Adrenal gland (tissue), 12 donors: ENCODE results near the gene TENM4. TPM values are rescaled to one million over a fixed set of nuclear protein-coding genes. Genes with fewer than 3 reads are reported as not detected.
A peak's percentile ranks its signal among the peaks of the same experiment; 100 is the strongest.

Experiments
- DNase-seq, 7 donors: peaks; one replicate each; pipeline ENCODE4 v3.0.0-alpha.2; 2019 to 2020
- H3K27ac ChIP-seq, 5 donors: fragments of 200-600 bp; sonication (generic) in 4 of 5; 1 replicate in 3 of 5; 2 replicates in 2 of 5; pipeline versions ENCODE4 v1.5.1 to v1.8.0; 2016 to 2020; ENCODE audit warnings: mild to moderate bottlenecking in 1 of 5
- H3K27me3 ChIP-seq: fragments of 200-600 bp; 2 replicates; pipeline ENCODE4 v1.8.0; 2021
- H3K36me3 ChIP-seq, 2 donors: fragments of 200-600 bp; replicated peaks in 1 of 2; 1 replicate in 1 of 2; 2 replicates in 1 of 2; pipeline versions ENCODE4 v1.5.1 to v1.8.0; 2018 to 2022
- H3K4me1 ChIP-seq, 2 donors: fragments of 200-600 bp; replicated peaks in 1 of 2; 1 replicate in 1 of 2; 2 replicates in 1 of 2; pipeline versions ENCODE4 v1.5.1 to v1.8.0; 2018 to 2021
- H3K4me3 ChIP-seq, 4 donors: fragments of 200-600 bp; sonication (generic) in 3 of 4; one replicate each; pipeline ENCODE4 v1.5.1; 2016 to 2018
- H3K9me3 ChIP-seq, 3 donors: fragments of 200-600 bp; sonication (generic) in 1 of 3; replicated peaks in 1 of 3; 1 replicate in 2 of 3; 2 replicates in 1 of 3; pipeline versions ENCODE4 v1.5.1 to v1.8.0; 2016 to 2021
- CTCF ChIP-seq, 6 experiments: fragments of 450-650 bp in 4 of 6; fragments of 200-600 bp in 2 of 6; sonication (generic) in 1 of 6; IDR thresholded peaks; 1 replicate in 5 of 6; 2 replicates in 1 of 6; pipeline versions ENCODE4 v1.5.1 to v1.8.0; 2016 to 2021; ENCODE audit warnings: antibody characterized with exemption in 6 of 6, mild to moderate bottlenecking in 2 of 6, moderate library complexity in 1 of 6
- POLR2A ChIP-seq, 2 donors: fragments of 450-650 bp; IDR thresholded peaks; one replicate each; pipeline ENCODE4 v1.6.1; 2017; ENCODE audit warnings: antibody characterized with exemption in 2 of 2, mild to moderate bottlenecking in 2 of 2, moderate library complexity in 1 of 2
- WGBS, 4 donors: extraction: QIAGEN DNeasy Blood & Tissue Kit in 2 of 4; methylation state at CpG; one replicate each; pipeline versions ENCODE4 v1.1.5 to v1.1.7; 2013 to 2017; 5-methylcytosine and 5-hydroxymethylcytosine counted together
- intact Hi-C, 2 donors: fragments of 100-400 bp; cut with DNase I; formaldehyde crosslinking; loops; one replicate each; pipeline versions ENCODE4 v1.14.1 to v1.15.0; 2022 to 2023
- polyA plus RNA-seq, 3 donors: library from polyadenylated mRNA; stranded (reverse); fragments of 200-250 nt in 2 of 3; fragments of 350-450 nt in 1 of 3; fragmentation: Illumina TruSeq in 1 of 3; extraction: RNeasy Lipid Tissue Mini Kit (QIAGEN cat#74804) in 1 of 3; gene quantifications; one replicate each; pipeline ENCODE4 v1.2.3, GENCODE V29; 2013 to 2014
- total RNA-seq, 9 donors: library from RNA; depleted of rRNA in 4 of 9; stranded (reverse); fragments of >200 nt in 4 of 9; fragments of 120-200 nt in 1 of 9; fragmentation: NEBNext Ultra II Directional in 1 of 9; extraction: Animal tissue kit (Norgen Biotek cat#: 25700) in 1 of 9; gene quantifications; one replicate each; pipeline versions ENCODE4 v1.1.0 to v1.2.4, GENCODE V29; 2013 to 2023
- donor health status: healthy with polysubstance abuse.
- donor health status: Bipolar disorder and iron deficiency.
- donor health status: DM: yes; HTN: yes; CAD: no.
- donor health status: DM: no; HTN: no; CAD: no.
- donor health status: DM: no; HTN: no; CAD: no.
- donor health status: DM: yes; HTN: yes; CAD: no.

Gene TENM4
- total and polyA plus RNA-seq, 12 donors: 0.74 to 24.9 (median 6.7) TPM

- no peaks in the 10 kb centered on the region for H3K4me1 ChIP-seq
- H3K36me3 ChIP-seq: no peaks in the 10 kb centered on the region
- intact Hi-C loops: no loop called here
- no peaks in the 10 kb centered on the region for H3K27me3 ChIP-seq
- no peak for TF ChIP-seq POLR2A (IDR thresholded peaks at IDR 0.05)
- no peak for TF ChIP-seq CTCF (IDR thresholded peaks at IDR 0.05)
- no peak overlapping the region for H3K27ac ChIP-seq
- WGBS, 4 donors: 86 to 95% (median 92%) methylated on average over 8 to 11 of the region's 11 CpGs
- no peaks in the 10 kb centered on the region for H3K9me3 ChIP-seq
- H3K4me3 ChIP-seq: no peak overlapping the region
- peak in 1 of 7 donors; percentile 42 for DNase-seq
These were observed 787.4 kb downstream of the TENM4 start for GRCh38 chr11:78653294-78653909.

GRCh38 chr11:78652843-78653239 lies 788.0 kb downstream of the TENM4 start:
- no peaks in the 10 kb centered on the region for H3K36me3 ChIP-seq
- H3K4me1 ChIP-seq: no peaks in the 10 kb centered on the region
- intact Hi-C loops: no loop called here
- no peaks in the 10 kb centered on the region for H3K9me3 ChIP-seq
- TF ChIP-seq POLR2A (IDR thresholded peaks at IDR 0.05) (no peak), CTCF (IDR thresholded peaks at IDR 0.05) (no peak)
- no peak overlapping the region for H3K27ac ChIP-seq
- H3K4me3 ChIP-seq: no peak overlapping the region
- 68 to 82% (median 78%) methylated on average over 4 to 5 of the region's 5 CpGs for WGBS, 4 donors
- peak in 1 of 7 donors; percentile 18 for DNase-seq
- H3K27me3 ChIP-seq: no peaks in the 10 kb centered on the region

GRCh38 chr11:78651923-78652842 lies 788.6 kb downstream of the TENM4 start:
- Histone ChIP-seq H3K27ac (no peak overlapping the region), H3K4me1 (no peaks in the 10 kb centered on the region), H3K27me3 (no peaks in the 10 kb centered on the region), H3K9me3 (no peaks in the 10 kb centered on the region), H3K36me3 (no peaks in the 10 kb centered on the region), H3K4me3 (no peak overlapping the region)
- WGBS, 4 donors: 80 to 86% (median 84%) methylated on average over 7 to 11 of the region's 11 CpGs
- TF ChIP-seq CTCF (IDR thresholded peaks at IDR 0.05) (no peak), POLR2A (IDR thresholded peaks at IDR 0.05) (no peak)
- intact Hi-C loops: no loop called here
- DNase-seq: peak in 1 of 7 donors; percentile 11

GRCh38 chr11:78651136-78651775 lies 789.6 kb downstream of the TENM4 start:
- intact Hi-C loops: no loop called here
- Histone ChIP-seq H3K9me3 (no peaks in the 10 kb centered on the region), H3K27me3 (no peaks in the 10 kb centered on the region), H3K4me1 (no peaks in the 10 kb centered on the region), H3K27ac (no peak overlapping the region), H3K36me3 (no peaks in the 10 kb centered on the region), H3K4me3 (no peak overlapping the region)
- 73 to 84% (median 77%) methylated on average over 12 to 13 of the region's 13 CpGs for WGBS, 4 donors
- DNase-seq: peak in 1 of 7 donors; percentile 27
- TF ChIP-seq POLR2A (IDR thresholded peaks at IDR 0.05): no peak
- TF ChIP-seq CTCF (IDR thresholded peaks at IDR 0.05): no peak
